ENCODE data around the gene GBP5. TPM values are rescaled to one million over a fixed set of nuclear protein-coding genes. Genes with fewer than 3 reads are reported as not detected.

GBP5 gene
- not detected in 2 replicates for total RNA-seq (2014; rRNA removed; shearing (Covaris generic))

GRCh38 chr1:89272269-89273041, at the start of gene GBP5:
TSS of gene GBP5 (minus strand) at chr1:89272860. CDS start at chr1:89269555, 3,305 bp downstream.

Other genes with a start within 250 kb of the GBP5 start
- 1.1 and 2.0 TPM in 2 replicates for gene GBP3, start 250.0 kb downstream of the GBP5 start, total RNA-seq (2014; rRNA removed; shearing (Covaris generic))
- gene GBP1, start 207.7 kb downstream of the GBP5 start, total RNA-seq (2014; rRNA removed; shearing (Covaris generic)) = 4.9 and 7.8 TPM in 2 replicates
- gene GBP2, start 146.7 kb downstream of the GBP5 start, total RNA-seq (2014; rRNA removed; shearing (Covaris generic)) = 16.2 and 22.2 TPM in 2 replicates
- not detected in 2 replicates for gene GBP7, start 96.9 kb downstream of the GBP5 start, total RNA-seq (2014; rRNA removed; shearing (Covaris generic))
- gene GBP4, start 73.9 kb downstream of the GBP5 start, total RNA-seq (2014; rRNA removed; shearing (Covaris generic)) = not detected in 2 replicates
- not detected in 2 replicates for gene GBP6, start 91.2 kb upstream of the GBP5 start, total RNA-seq (2014; rRNA removed; shearing (Covaris generic))